NCI-H2029 (cell line): ENCODE data around the gene ABCB11.
"Not testable (repeated sequence)": the region's sequence is repeated elsewhere in the genome, so short reads cannot be mapped to it uniquely, and the experiment has no call there.

Source experiments
- DNase-seq: peaks from one replicate; lab custom pipeline; 2025; lab: John Stamatoyannopoulos, UW

The ABCB11 gene

GRCh38 chr2:169031202-169031601 lies at the start of gene ABCB11:
TSS of gene ABCB11 (minus strand) at chr2:169031324. CDS start at chr2:169018125, 13,199 bp downstream.
- no peak for DNase-seq

- peak; percentile 68 for DNase-seq
These were observed 49.3 kb upstream of the ABCB11 start for GRCh38 chr2:169080250-169081069.

- no peak for DNase-seq
These were observed 46.6 kb upstream of the ABCB11 start for GRCh38 chr2:169077674-169078240.

- DNase-seq = no peak
These were observed 43.0 kb upstream of the ABCB11 start for GRCh38 chr2:169073963-169074751.

- no peak for DNase-seq
These were observed 42.3 kb upstream of the ABCB11 start for GRCh38 chr2:169073211-169073962.

GRCh38 chr2:169072163-169072925 lies 41.2 kb upstream of the ABCB11 start:
- no peak for DNase-seq

GRCh38 chr2:169071455-169071854 lies 40.3 kb upstream of the ABCB11 start:
- DNase-seq = no peak

GRCh38 chr2:169069833-169070232 lies 38.7 kb upstream of the ABCB11 start:
- no peak for DNase-seq

GRCh38 chr2:169069341-169069740 lies 38.2 kb upstream of the ABCB11 start, which contains the start of gene DHRS9:
TSS of gene DHRS9 (plus strand) at chr2:169069563. CDS start at chr2:169081582, 12,019 bp downstream.
- no peak for DNase-seq

GRCh38 chr2:169066897-169067296 lies 35.8 kb upstream of the ABCB11 start:
- DNase-seq = no peak

- no peak for DNase-seq
These were observed 34.9 kb upstream of the ABCB11 start for GRCh38 chr2:169065864-169066517.

GRCh38 chr2:169065422-169065821 lies 34.3 kb upstream of the ABCB11 start:
- DNase-seq = no peak

- DNase-seq = not testable (repeated sequence)
These were observed 33.1 kb upstream of the ABCB11 start for GRCh38 chr2:169064199-169064598.

GRCh38 chr2:169054575-169054974 lies 23.5 kb upstream of the ABCB11 start:
- DNase-seq = not testable (repeated sequence)

- no peak for DNase-seq
These were observed 19.5 kb upstream of the ABCB11 start for GRCh38 chr2:169050476-169051240.

- DNase-seq = no peak
These were observed 18.0 kb upstream of the ABCB11 start for GRCh38 chr2:169049142-169049541.

GRCh38 chr2:169047256-169048250 lies 16.4 kb upstream of the ABCB11 start:
- DNase-seq = no peak

GRCh38 chr2:169046440-169047151 lies 15.5 kb upstream of the ABCB11 start:
- DNase-seq = no peak
